ENCODE measurements around the gene CD86. TPM values are rescaled to one million over a fixed set of nuclear protein-coding genes. Genes with fewer than 3 reads are reported as not detected.

CD86 gene
- total RNA-seq, 1 experiment from 2014 or later, result not detected

GRCh38 chr3:122074621-122075265 is 19.6 kb downstream of the CD86 start:
- Mint-ChIP-seq H3K27ac (ENCODE audit: low read depth, unreplicated experiment) (no peak overlapping the region), H3K36me3 (ENCODE audit: insufficient read depth, unreplicated experiment) (no peaks in the 10 kb centered on the region), H3K4me1 (ENCODE audit: insufficient read depth, unreplicated experiment) (no peaks in the 10 kb centered on the region), H3K4me3 (ENCODE audit: unreplicated experiment) (no peak overlapping the region), H3K9me3 (ENCODE audit: unreplicated experiment) (no peaks in the 10 kb centered on the region), H3K27me3 (ENCODE audit: insufficient read depth, unreplicated experiment) (no peaks in the 10 kb centered on the region)
- intact Hi-C loops (cut with micrococcal nuclease), result no loop called here
- BruUV-seq (replicated peaks), result no TSS peak
- DNase-seq (ENCODE audit: unreplicated experiment), result no peak
- CTCF ChIA-PET, result interaction anchor here (0.5 to 0.8 kb wide), 2 partner anchors 9 to 38 kb away, joined by 3 to 4 read pairs; no protein-coding TSS in a partner anchor
- POLR2A ChIA-PET, result no interaction called here
- no peak for TF ChIP-seq CTCF (IDR thresholded peaks at IDR 0.05; ENCODE audit: unreplicated experiment)

GRCh38 chr3:122076491-122077292 is 21.5 kb downstream of the CD86 start:
- CTCF ChIA-PET, result no interaction called here

GRCh38 chr3:122077293-122078234 is 22.4 kb downstream of the CD86 start:
- Mint-ChIP-seq H3K9me3 (ENCODE audit: unreplicated experiment) (no peaks in the 10 kb centered on the region), H3K4me1 (ENCODE audit: insufficient read depth, unreplicated experiment) (peaks cover 14% of the 10 kb centered on the region), H3K27ac (ENCODE audit: low read depth, unreplicated experiment) (no peak overlapping the region), H3K36me3 (ENCODE audit: insufficient read depth, unreplicated experiment) (no peaks in the 10 kb centered on the region), H3K4me3 (ENCODE audit: unreplicated experiment) (no peak overlapping the region), H3K27me3 (ENCODE audit: insufficient read depth, unreplicated experiment) (no peaks in the 10 kb centered on the region)
- TF ChIP-seq CTCF (IDR thresholded peaks at IDR 0.05; ENCODE audit: unreplicated experiment), result no peak
- ChIA-PET CTCF (no interaction called here), POLR2A (no interaction called here)
- no TSS peak for BruUV-seq (replicated peaks)
- DNase-seq (ENCODE audit: unreplicated experiment), result no peak
- intact Hi-C loops (cut with micrococcal nuclease), result no loop called here

More at GRCh38 chr3:122076491-122077292, 21.5 kb downstream of the CD86 start:
- POLR2A ChIA-PET, result no interaction called here
- no peak for DNase-seq (ENCODE audit: unreplicated experiment)
- H3K4me3 Mint-ChIP-seq (ENCODE audit: unreplicated experiment), result no peak overlapping the region
- intact Hi-C loops (cut with micrococcal nuclease), result no loop called here
- peaks cover 6% of the 10 kb centered on the region for H3K4me1 Mint-ChIP-seq (ENCODE audit: insufficient read depth, unreplicated experiment)
- no peak for TF ChIP-seq CTCF (IDR thresholded peaks at IDR 0.05; ENCODE audit: unreplicated experiment)
- no peaks in the 10 kb centered on the region for H3K27me3 Mint-ChIP-seq (ENCODE audit: insufficient read depth, unreplicated experiment)
- H3K36me3 Mint-ChIP-seq (ENCODE audit: insufficient read depth, unreplicated experiment), result no peaks in the 10 kb centered on the region
- no peak overlapping the region for H3K27ac Mint-ChIP-seq (ENCODE audit: low read depth, unreplicated experiment)
- H3K9me3 Mint-ChIP-seq (ENCODE audit: unreplicated experiment), result no peaks in the 10 kb centered on the region
- BruUV-seq (replicated peaks), result no TSS peak

Data from MCF 10A (cell line).